22Rv1 (cell line): ENCODE results near the gene NUDT1.

Experiments used
- H3K27ac ChIP-seq: fragments of 450-650 bp; 2 replicates; pipeline ENCODE4 v1.5.1; 2017
- CTCF ChIP-seq: fragments of 450-650 bp; IDR thresholded peaks from 2 replicates; pipeline ENCODE4 v1.5.1; 2017; ENCODE audit warnings: mild to moderate bottlenecking
- ZFX ChIP-seq: fragments of 450-650 bp; IDR thresholded peaks from 2 replicates; pipeline ENCODE4 v1.6.1; 2017; ENCODE audit warnings: antibody characterized with exemption, borderline replicate concordance

The NUDT1 gene

GRCh38 chr7:2280424-2280823 is 38.4 kb downstream of the NUDT1 start:
- no peak overlapping the region for H3K27ac ChIP-seq
- TF ChIP-seq ZFX (no peak), CTCF (no peak)

GRCh38 chr7:2281541-2281940 is 39.5 kb downstream of the NUDT1 start:
- TF ChIP-seq CTCF (no peak), ZFX (no peak)
- H3K27ac ChIP-seq: no peak overlapping the region

GRCh38 chr7:2282185-2282751 is 40.2 kb downstream of the NUDT1 start:
- no peak overlapping the region for H3K27ac ChIP-seq
- TF ChIP-seq ZFX: no peak
- TF ChIP-seq CTCF: no peak

GRCh38 chr7:2283074-2283473 is 41.0 kb downstream of the NUDT1 start:
- TF ChIP-seq ZFX: no peak
- no peak for TF ChIP-seq CTCF
- H3K27ac ChIP-seq: no peak overlapping the region

- TF ChIP-seq ZFX (no peak), CTCF (no peak)
- H3K27ac ChIP-seq: no peak overlapping the region
Observed at GRCh38 chr7:2287745-2288144, 45.7 kb downstream of the NUDT1 start.

GRCh38 chr7:2288503-2288902 is 46.5 kb downstream of the NUDT1 start:
- no peak for TF ChIP-seq CTCF
- no peak for TF ChIP-seq ZFX
- H3K27ac ChIP-seq: no peak overlapping the region

- no peak for TF ChIP-seq CTCF
- TF ChIP-seq ZFX: no peak
- H3K27ac ChIP-seq: no peak overlapping the region
Observed at GRCh38 chr7:2289111-2289586, 47.1 kb downstream of the NUDT1 start.
